ENCODE measurements around the gene C1orf116. TPM values are rescaled to one million over a fixed set of nuclear protein-coding genes. Genes with fewer than 3 reads are reported as not detected.

C1orf116 gene
- total RNA-seq, 1 experiment from 2014 or later = not detected

- DNase-seq = no peak
- Histone ChIP-seq H3K36me3 (no peaks in the 10 kb centered on the region), H3K4me1 (peaks cover 6% of the 10 kb centered on the region; the same call in 1 of the 2 replicates), H3K9me3 (replicated peaks) (peaks cover 7% of the 10 kb centered on the region), H3K27ac (no peak overlapping the region), H3K4me3 (no peak overlapping the region), H3K27me3 (no peaks in the 10 kb centered on the region)
Observed at GRCh38 chr1:207009182-207009850, 23.2 kb downstream of the C1orf116 start.

GRCh38 chr1:207007352-207008033 lies 25.1 kb downstream of the C1orf116 start:
- Histone ChIP-seq H3K27ac (peak overlapping the region; percentile 46), H3K27me3 (no peaks in the 10 kb centered on the region), H3K36me3 (no peaks in the 10 kb centered on the region), H3K4me1 (peaks cover 6% of the 10 kb centered on the region; the same call in 1 of the 2 replicates), H3K4me3 (no peak overlapping the region), H3K9me3 (replicated peaks) (peaks cover 7% of the 10 kb centered on the region)
- DNase-seq = peak; percentile 72 to 73

DNA sequence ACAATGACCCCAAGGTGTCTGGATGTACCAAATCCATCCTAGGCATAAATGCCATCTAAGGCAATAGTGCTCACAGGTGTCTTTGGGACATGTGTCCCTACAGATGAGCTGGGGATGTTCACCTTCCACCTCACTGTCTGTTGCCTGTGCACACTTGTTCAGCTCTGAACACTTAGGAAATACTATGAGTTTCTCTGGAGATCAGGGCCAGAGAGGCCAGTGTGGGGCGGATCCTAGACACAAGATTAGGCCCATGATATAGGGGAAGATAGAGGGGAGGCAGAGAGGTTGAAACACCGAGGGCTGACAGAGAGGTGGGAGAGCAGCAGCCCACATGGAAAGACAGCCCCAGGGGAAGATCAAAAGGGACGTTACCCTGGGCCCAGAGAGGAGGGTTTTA lies 25.6 kb downstream of the C1orf116 start:
- H3K4me1 ChIP-seq = peaks cover 6% of the 10 kb centered on the region; the same call in 1 of the 2 replicates
- no peak for DNase-seq
- no peaks in the 10 kb centered on the region for H3K36me3 ChIP-seq
- H3K4me3 ChIP-seq = no peak overlapping the region
- peak overlapping the region; percentile 46 for H3K27ac ChIP-seq
- H3K9me3 ChIP-seq (replicated peaks) = peaks cover 7% of the 10 kb centered on the region
- no peaks in the 10 kb centered on the region for H3K27me3 ChIP-seq

- H3K4me1 ChIP-seq = peaks cover 6% of the 10 kb centered on the region; the same call in 1 of the 2 replicates
- H3K4me3 ChIP-seq = no peak overlapping the region
- no peaks in the 10 kb centered on the region for H3K27me3 ChIP-seq
- no peak for DNase-seq
- no peaks in the 10 kb centered on the region for H3K36me3 ChIP-seq
- H3K9me3 ChIP-seq (replicated peaks) = peaks cover 7% of the 10 kb centered on the region
- no peak overlapping the region for H3K27ac ChIP-seq
Observed at GRCh38 chr1:207006083-207006482, 26.5 kb downstream of the C1orf116 start.

DNA sequence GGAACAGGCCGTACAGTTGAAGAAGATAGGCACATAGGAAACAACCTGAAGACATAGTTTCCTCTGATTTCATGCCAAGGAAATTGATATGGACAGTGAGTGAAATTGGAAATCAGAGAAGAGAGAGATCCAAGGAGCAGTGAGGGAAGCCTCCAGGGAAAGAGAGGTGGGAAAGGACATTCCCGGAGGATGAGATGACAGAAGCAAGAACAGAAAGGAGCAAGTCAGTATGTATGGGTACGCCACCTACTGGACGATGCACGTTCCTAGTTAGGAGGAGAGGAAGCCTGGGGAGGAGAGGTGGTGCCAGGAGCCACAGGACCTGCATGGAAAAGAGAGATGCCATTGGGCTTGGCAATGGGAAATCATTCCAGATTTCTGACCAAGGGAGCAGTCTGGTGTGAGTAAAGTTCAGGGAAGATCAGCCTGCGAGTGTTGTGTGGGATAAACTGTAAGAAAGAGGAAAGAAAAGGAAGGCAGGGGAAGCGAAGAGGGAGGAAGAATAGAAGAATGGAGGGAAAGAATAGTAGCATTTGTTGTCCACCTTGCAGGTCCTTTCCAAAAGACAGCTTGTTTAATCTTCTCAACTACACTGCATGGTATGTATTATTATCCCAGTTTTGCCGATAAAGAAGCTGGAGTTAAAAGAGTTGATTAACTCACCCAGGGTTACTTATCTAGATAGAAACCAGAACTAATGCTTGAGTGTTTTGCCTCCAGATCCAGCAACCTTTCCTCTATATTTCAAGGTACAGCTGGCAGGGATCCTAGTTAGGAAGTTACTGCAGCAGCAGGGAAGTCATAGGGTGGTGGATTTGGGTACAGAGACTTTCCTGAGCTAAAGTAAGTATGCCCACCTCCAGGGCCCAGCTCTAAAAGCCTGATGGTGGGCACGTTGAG lies 27.4 kb downstream of the C1orf116 start:
- Histone ChIP-seq H3K27me3 (no peaks in the 10 kb centered on the region), H3K4me1 (peaks cover 6% of the 10 kb centered on the region; the same call in 1 of the 2 replicates), H3K4me3 (no peak overlapping the region), H3K27ac (no peak overlapping the region), H3K9me3 (replicated peaks) (peaks cover 7% of the 10 kb centered on the region), H3K36me3 (no peaks in the 10 kb centered on the region)
- peak; percentile 44 to 63 for DNase-seq

DNA sequence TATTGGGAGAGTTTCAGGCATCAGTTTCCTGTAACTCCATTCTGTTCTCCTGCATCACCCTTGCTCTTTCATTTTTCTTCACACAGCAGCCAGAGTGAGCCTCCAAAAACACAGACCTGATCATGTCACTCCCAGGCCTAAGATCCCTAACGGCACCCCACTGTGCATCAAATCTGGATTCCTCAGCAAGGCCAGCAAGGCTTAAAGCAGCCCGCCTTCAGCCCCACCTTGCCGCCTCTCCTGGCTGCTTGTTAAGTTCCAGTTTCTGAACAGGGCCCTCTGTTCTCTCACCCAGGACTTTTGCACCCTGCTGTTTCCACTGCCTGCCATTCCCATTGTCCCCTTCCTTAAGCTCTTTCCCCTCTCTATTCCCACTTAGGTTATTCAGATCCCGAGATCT lies 29.3 kb downstream of the C1orf116 start:
- H3K27me3 ChIP-seq = no peaks in the 10 kb centered on the region
- H3K27ac ChIP-seq = no peak overlapping the region
- no peak for DNase-seq
- peaks cover 6% of the 10 kb centered on the region; the same call in 1 of the 2 replicates for H3K4me1 ChIP-seq
- H3K36me3 ChIP-seq = no peaks in the 10 kb centered on the region
- H3K4me3 ChIP-seq = no peak overlapping the region
- peaks cover 7% of the 10 kb centered on the region for H3K9me3 ChIP-seq (replicated peaks)

DNA sequence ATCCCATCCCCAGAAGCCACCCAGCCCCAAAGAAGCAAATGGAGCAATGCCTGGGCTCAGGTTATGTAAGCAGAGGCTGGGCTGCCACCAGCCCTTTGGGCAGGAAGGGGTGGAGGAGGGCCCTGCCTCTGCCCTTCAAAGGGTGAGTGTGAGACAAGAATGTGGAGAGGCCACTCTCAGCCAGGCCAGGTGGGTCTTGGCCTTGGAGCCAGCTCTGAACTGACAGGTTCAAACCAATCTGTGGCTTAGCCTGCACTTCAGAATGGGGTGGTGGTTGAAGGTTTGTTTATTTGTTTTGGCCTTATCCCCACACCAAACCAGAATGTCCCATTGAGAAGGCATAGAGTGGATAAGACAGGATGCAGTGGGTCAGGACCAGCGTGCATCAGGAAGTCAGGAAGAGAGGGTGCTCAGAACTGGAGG lies 29.8 kb downstream of the C1orf116 start:
- DNase-seq = peak in 1 of 2 experiments; percentile 19
- Histone ChIP-seq H3K27me3 (no peaks in the 10 kb centered on the region), H3K4me1 (peaks cover 6% of the 10 kb centered on the region; the same call in 1 of the 2 replicates), H3K9me3 (replicated peaks) (peaks cover 2% of the 10 kb centered on the region), H3K4me3 (no peak overlapping the region), H3K36me3 (no peaks in the 10 kb centered on the region), H3K27ac (no peak overlapping the region)

DNA sequence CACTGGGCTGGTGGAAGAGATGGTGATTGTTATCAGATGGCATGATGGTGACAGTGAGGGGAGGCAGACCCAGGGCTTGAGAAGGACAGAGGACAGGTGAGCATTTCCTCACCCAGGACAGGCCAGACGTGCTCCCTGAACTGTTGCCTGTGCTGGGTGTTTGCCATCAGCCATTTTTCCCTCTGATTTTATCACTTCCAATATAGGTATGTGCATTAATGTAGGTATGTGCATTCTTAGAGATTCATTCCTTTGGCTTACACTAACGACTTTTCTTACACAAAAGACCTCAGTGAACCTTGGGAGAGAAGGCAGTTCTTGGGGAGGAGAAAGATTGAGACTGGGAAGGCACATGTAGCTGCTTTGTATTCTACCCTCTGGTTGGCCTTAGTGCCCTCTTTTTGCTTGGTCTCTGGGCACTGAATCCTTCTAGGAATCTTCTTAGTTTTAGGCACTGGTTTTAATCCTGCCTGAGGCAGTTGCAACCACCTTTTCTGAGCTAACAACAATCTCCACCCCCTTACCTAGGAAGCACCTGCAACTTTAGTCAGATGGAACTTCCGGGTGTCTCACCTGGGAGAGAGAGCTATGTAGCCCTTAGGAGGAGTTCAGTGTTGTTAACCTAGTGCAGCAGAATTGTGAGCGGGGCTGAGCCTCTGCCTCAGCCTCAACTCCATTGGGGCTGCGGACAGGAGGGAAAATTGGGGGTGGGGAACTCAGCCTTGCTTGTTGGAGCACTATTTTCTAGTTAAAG lies 30.9 kb downstream of the C1orf116 start:
- Histone ChIP-seq H3K27me3 (no peaks in the 10 kb centered on the region), H3K9me3 (replicated peaks) (no peaks in the 10 kb centered on the region), H3K36me3 (no peaks in the 10 kb centered on the region), H3K4me3 (no peak overlapping the region), H3K27ac (no peak overlapping the region), H3K4me1 (no peaks in the 10 kb centered on the region; the same call in 1 of the 2 replicates)
- DNase-seq = no peak

- no peaks in the 10 kb centered on the region; the same call in 1 of the 2 replicates for H3K4me1 ChIP-seq
- no peaks in the 10 kb centered on the region for H3K9me3 ChIP-seq (replicated peaks)
- peak in 1 of 2 experiments; percentile 30 for DNase-seq
- H3K36me3 ChIP-seq = no peaks in the 10 kb centered on the region
- H3K4me3 ChIP-seq = no peak overlapping the region
- H3K27ac ChIP-seq = no peak overlapping the region
- no peaks in the 10 kb centered on the region for H3K27me3 ChIP-seq
Observed at GRCh38 chr1:207000651-207001291, 31.8 kb downstream of the C1orf116 start.

- Histone ChIP-seq H3K4me3 (no peak overlapping the region), H3K9me3 (replicated peaks) (no peaks in the 10 kb centered on the region), H3K27me3 (0 out of 2 replicates have a peak, but pooled peaks cover 5% of the 10 kb centered on the region), H3K36me3 (no peaks in the 10 kb centered on the region), H3K27ac (no peak overlapping the region), H3K4me1 (no peaks in the 10 kb centered on the region; the same call in 1 of the 2 replicates)
- DNase-seq = no peak
Observed at GRCh38 chr1:206998816-206999215, 33.7 kb downstream of the C1orf116 start.

DNA sequence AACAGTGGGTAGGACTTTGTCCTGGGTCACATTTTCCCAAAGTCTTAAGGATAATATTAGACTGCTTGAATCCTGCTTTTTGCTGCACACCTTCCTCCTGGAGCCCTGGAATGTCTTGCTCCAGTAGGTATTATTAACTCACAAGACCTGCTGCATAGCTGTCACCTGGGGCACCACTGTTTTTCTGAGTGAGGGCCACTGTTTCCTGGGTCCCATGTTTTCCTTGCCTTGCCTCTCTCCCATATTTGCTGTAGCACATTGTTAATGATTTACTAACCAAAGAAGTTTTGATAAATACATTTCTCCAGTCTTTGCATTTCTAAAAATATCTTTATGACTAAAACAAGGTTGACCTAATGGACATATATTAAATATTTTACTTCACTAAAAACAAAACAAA lies 39.8 kb downstream of the C1orf116 start:
- H3K27me3 ChIP-seq = 0 out of 2 replicates have a peak, but pooled peaks cover 5% of the 10 kb centered on the region
- no peaks in the 10 kb centered on the region for H3K36me3 ChIP-seq
- no peak overlapping the region for H3K27ac ChIP-seq
- no peaks in the 10 kb centered on the region for H3K4me1 ChIP-seq
- no peak overlapping the region for H3K4me3 ChIP-seq
- DNase-seq = no peak
- no peaks in the 10 kb centered on the region for H3K9me3 ChIP-seq (replicated peaks)

DNA sequence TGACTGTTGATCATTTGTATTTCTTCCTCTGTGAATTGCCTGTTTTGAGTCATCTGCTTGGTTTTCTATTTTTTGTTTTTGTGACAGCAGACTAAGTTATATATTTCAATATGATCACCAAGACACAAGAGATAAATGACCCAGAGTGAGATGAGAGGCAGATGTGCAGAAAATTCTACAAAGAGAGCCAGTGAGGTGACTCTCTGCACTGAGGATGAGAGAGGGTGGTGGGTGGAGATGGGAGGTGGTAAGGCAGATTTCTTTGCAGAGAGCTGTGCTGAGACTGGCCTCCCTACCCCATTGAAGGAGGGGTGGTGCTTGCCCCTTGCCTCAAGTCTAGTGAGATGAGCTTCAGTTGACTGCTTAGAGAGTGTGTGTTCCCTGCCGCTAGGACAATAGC lies 44.7 kb downstream of the C1orf116 start:
- Histone ChIP-seq H3K4me3 (no peak overlapping the region), H3K4me1 (no peaks in the 10 kb centered on the region), H3K27ac (no peak overlapping the region), H3K9me3 (replicated peaks) (no peaks in the 10 kb centered on the region), H3K36me3 (no peaks in the 10 kb centered on the region), H3K27me3 (peaks cover 7% of the 10 kb centered on the region; the same call in 1 of the 2 replicates)
- no peak for DNase-seq

- Histone ChIP-seq H3K27me3 (peaks cover 7% of the 10 kb centered on the region; the same call in 1 of the 2 replicates), H3K4me1 (no peaks in the 10 kb centered on the region), H3K27ac (no peak overlapping the region), H3K36me3 (no peaks in the 10 kb centered on the region), H3K4me3 (no peak overlapping the region), H3K9me3 (replicated peaks) (no peaks in the 10 kb centered on the region)
- DNase-seq = no peak
Observed at GRCh38 chr1:206986885-206987284, 45.7 kb downstream of the C1orf116 start.

Data from SJCRH30 (cell line).